PC-9 (cell line): ENCODE results near the gene C19orf38. TPM values are rescaled to one million over a fixed set of nuclear protein-coding genes. Genes with fewer than 3 reads are reported as not detected.

Experiments
- BruUV-seq: library from RNA; stranded (reverse); fragments of 400-500 nt; replicated peaks from 2 replicates; lab custom pipeline; 2021; lab: Mats Ljungman, UMichigan
- CTCF ChIA-PET: fragments of 300-600 bp; sonication (Branson Sonifier 250); formaldehyde crosslinking; loops from one replicate; lab custom pipeline; 2022; ENCODE audit warnings: antibody characterized with exemption; lab: Charles Lee
- POLR2A ChIA-PET: fragments of 300-600 bp; sonication (Branson Sonifier 250); formaldehyde crosslinking; loops from one replicate; lab custom pipeline; 2022; ENCODE audit warnings: antibody characterized with exemption; ENCODE audit not compliant: unreplicated experiment; lab: Charles Lee
- DNase-seq, 2 experiments: peaks; one replicate each; pipeline versions ENCODE4 v3.0.0 to v3.0.0-alpha.2; 2015 to 2022; ENCODE audit warnings: mixed read lengths in 1 of 2
- H2AFZ ChIP-seq: fragments of 200-600 bp; sonication (generic); 2 replicates; pipeline ENCODE4 v1.8.1; 2017; ENCODE audit warnings: antibody characterized with exemption
- H3F3A ChIP-seq: fragments of 200-600 bp; sonication (generic); 2 replicates; pipeline ENCODE4 v1.8.1; 2017; ENCODE audit warnings: antibody characterized with exemption, mild to moderate bottlenecking, low read depth; ENCODE audit not compliant: insufficient read depth
- H3K27ac ChIP-seq: fragments of 200-600 bp; sonication (generic); 2 replicates; pipeline ENCODE4 v1.6.1; 2016; ENCODE audit warnings: mixed run types
- H3K27me3 ChIP-seq: fragments of 200-600 bp; sonication (generic); 2 replicates; pipeline ENCODE4 v1.6.1; 2016; ENCODE audit warnings: low read depth, mixed run types; ENCODE audit not compliant: insufficient read depth
- H3K36me3 ChIP-seq: fragments of 200-600 bp; sonication (generic); 2 replicates; pipeline ENCODE4 v1.6.1; 2016; ENCODE audit warnings: low read depth, mixed run types
- H3K4me1 ChIP-seq: fragments of 200-600 bp; sonication (generic); replicated peaks from 2 replicates; pipeline ENCODE4 v1.6.1; 2016; ENCODE audit warnings: mixed run types; ENCODE audit not compliant: insufficient read depth
- H3K4me2 ChIP-seq: fragments of 200-600 bp; sonication (generic); 2 replicates; pipeline ENCODE4 v1.6.1; 2017; ENCODE audit warnings: mixed run types
- H3K4me3 ChIP-seq: fragments of 200-600 bp; sonication (generic); 2 replicates; pipeline ENCODE4 v1.6.1; 2016; ENCODE audit warnings: mixed run types
- H3K79me2 ChIP-seq: fragments of 200-600 bp; sonication (generic); 2 replicates; pipeline ENCODE4 v1.6.1; 2017; ENCODE audit warnings: low read depth, mixed run types
- H3K9me2 ChIP-seq: fragments of 200-600 bp; sonication (generic); 2 replicates; pipeline ENCODE4 v1.8.1; 2017; ENCODE audit warnings: mild to moderate bottlenecking; ENCODE audit not compliant: insufficient read depth
- H3K9me3 ChIP-seq: fragments of 200-600 bp; sonication (generic); 2 replicates; pipeline ENCODE4 v1.8.1; 2016; ENCODE audit warnings: low read depth; ENCODE audit not compliant: insufficient read depth
- H4K20me1 ChIP-seq: fragments of 200-600 bp; sonication (generic); 2 replicates; pipeline ENCODE4 v1.8.1; 2017; ENCODE audit not compliant: insufficient read depth
- CTCF ChIP-seq: fragments of 200-600 bp; sonication (generic); conservative IDR thresholded peaks from 2 replicates; pipeline ENCODE4 v1.6.1; 2017; ENCODE audit warnings: mixed run types, antibody characterized with exemption, mild to moderate bottlenecking, moderate library complexity
- EZH2 ChIP-seq: fragments of 200-600 bp; sonication (generic); IDR thresholded peaks from 2 replicates; pipeline ENCODE4 v1.8.0; 2017; ENCODE audit warnings: antibody characterized with exemption, low read depth
- intact Hi-C: fragments of 100-400 bp; cut with micrococcal nuclease; formaldehyde crosslinking; loops from one replicate; pipeline ENCODE4 v1.10.0; 2022; ENCODE audit not compliant: unreplicated experiment
- total RNA-seq: library from RNA; stranded (reverse); gene quantifications from 2 replicates; pipeline ENCODE4 v1.2.3, GENCODE V29; 2021

C19orf38 gene
- total RNA-seq, 1 experiment from 2014 or later: 0.59 TPM

GRCh38 chr19:10858204-10858828 lies 10.1 kb downstream of the C19orf38 start:
- Histone ChIP-seq H3K27ac (no peak overlapping the region), H3K9me2 (no peaks in the 10 kb centered on the region), H3K36me3 (no peaks in the 10 kb centered on the region), H4K20me1 (no peaks in the 10 kb centered on the region), H3K4me3 (no peak overlapping the region), H3F3A (peaks cover 24% of the 10 kb centered on the region), H3K4me2 (no peak overlapping the region), H2AFZ (no peak overlapping the region), H3K9me3 (no peaks in the 10 kb centered on the region), H3K4me1 (0 out of 2 replicates have a peak, but pooled peaks cover under 1% of the 10 kb centered on the region), H3K27me3 (no peaks in the 10 kb centered on the region), H3K79me2 (no peaks in the 10 kb centered on the region)
- intact Hi-C loops: no loop called here
- no TSS peak for BruUV-seq
- TF ChIP-seq EZH2: no peak
- peak; percentile 96 for TF ChIP-seq CTCF
- peak in 1 of 2 experiments; percentile 28 for DNase-seq
- ChIA-PET CTCF (interaction anchor here (0.6 to 1.0 kb wide), 4 partner anchors 22 to 152 kb away, joined by 3 to 4 read pairs (median 3); partner anchors contain the start of gene TMED1), POLR2A (no interaction called here)

- TF ChIP-seq CTCF: peak; percentile 67
- TF ChIP-seq EZH2: no peak
- no TSS peak for BruUV-seq
- H3K4me3 ChIP-seq: no peak overlapping the region
- ChIA-PET CTCF (interaction anchor here (0.5 to 0.9 kb wide), 4 partner anchors 10 to 119 kb away, joined by 3 to 6 read pairs (median 4); no protein-coding TSS in a partner anchor), POLR2A (no interaction called here)
- H3K4me2 ChIP-seq: no peak overlapping the region
- intact Hi-C loops: no loop called here
- H3F3A ChIP-seq: peaks cover 20% of the 10 kb centered on the region; the same call in 1 of the 2 replicates
- H4K20me1 ChIP-seq: no peaks in the 10 kb centered on the region
- no peak overlapping the region for H2AFZ ChIP-seq
- no peaks in the 10 kb centered on the region for H3K9me2 ChIP-seq
- H3K9me3 ChIP-seq: no peaks in the 10 kb centered on the region
- H3K27ac ChIP-seq: no peak overlapping the region
- H3K79me2 ChIP-seq: no peaks in the 10 kb centered on the region
- H3K4me1 ChIP-seq: peaks cover 10% of the 10 kb centered on the region
- H3K36me3 ChIP-seq: no peaks in the 10 kb centered on the region
- peak in 1 of 2 experiments; percentile 38 for DNase-seq
- H3K27me3 ChIP-seq: no peaks in the 10 kb centered on the region
Measured at GRCh38 chr19:10861103-10861651, 13.0 kb downstream of the C19orf38 start.

- no peaks in the 10 kb centered on the region for H3K9me2 ChIP-seq
- no peak for DNase-seq
- no peak overlapping the region for H3K4me3 ChIP-seq
- intact Hi-C loops: loop anchor here (1.0 kb wide), 1 partner anchor 26 kb away; the partner anchor contains the start of gene TMED1
- H3F3A ChIP-seq: peaks cover 26% of the 10 kb centered on the region; the same call in 1 of the 2 replicates
- H3K4me2 ChIP-seq: peak overlapping the region; percentile 24; the same call in 1 of the 2 replicates
- H4K20me1 ChIP-seq: no peaks in the 10 kb centered on the region
- H3K27ac ChIP-seq: no peak overlapping the region
- no peaks in the 10 kb centered on the region for H3K27me3 ChIP-seq
- no peaks in the 10 kb centered on the region for H3K79me2 ChIP-seq
- no TSS peak for BruUV-seq
- TF ChIP-seq EZH2 (no peak), CTCF (no peak)
- H2AFZ ChIP-seq: no peak overlapping the region
- H3K36me3 ChIP-seq: no peaks in the 10 kb centered on the region
- H3K4me1 ChIP-seq: peaks cover 10% of the 10 kb centered on the region
- CTCF ChIA-PET: interaction anchor here (0.6 to 0.7 kb wide), 2 partner anchors 84 to 908 kb away, joined by 3 to 4 read pairs; no protein-coding TSS in a partner anchor
- POLR2A ChIA-PET: no interaction called here
- no peaks in the 10 kb centered on the region for H3K9me3 ChIP-seq
Measured at GRCh38 chr19:10862561-10863106, 14.4 kb downstream of the C19orf38 start.
